ENCODE data around the gene UBE2U. TPM values are rescaled to one million over a fixed set of nuclear protein-coding genes. Genes with fewer than 3 reads are reported as not detected.

The UBE2U gene
- polyA plus RNA-seq, 1 donor from 2014 or later: not detected

DNA sequence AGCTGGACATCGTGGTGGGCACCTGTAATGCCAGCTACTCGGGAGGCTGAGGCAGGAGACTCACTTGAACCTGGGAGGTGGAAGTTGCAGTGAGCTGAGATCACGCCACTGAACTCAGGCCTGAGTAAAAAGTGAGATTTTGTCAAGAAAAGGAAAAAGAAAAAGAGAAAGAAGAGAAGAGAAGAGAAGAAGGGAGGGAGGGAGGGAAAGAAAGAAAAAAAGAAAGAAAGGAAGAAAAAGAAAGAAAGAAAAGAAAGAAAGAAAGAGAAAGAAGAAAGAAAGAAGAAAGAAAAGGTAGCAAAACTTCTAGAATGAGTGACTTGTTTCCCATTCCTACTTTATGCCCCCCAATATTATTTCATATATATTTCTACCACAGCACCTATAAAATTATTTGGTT, 98.8 kb downstream of the UBE2U start:
- no peaks in the 10 kb centered on the region for H3F3A ChIP-seq (ENCODE audit: insufficient read depth, low read length, poor library complexity, severe bottlenecking)
- H4K20me1 ChIP-seq (ENCODE audit: insufficient read depth): no peaks in the 10 kb centered on the region
- no peak overlapping the region for H3K4me2 ChIP-seq (ENCODE audit: low read length)
- H3K79me2 ChIP-seq (replicated peaks; ENCODE audit: insufficient read depth, low read length): no peaks in the 10 kb centered on the region
- no peak overlapping the region for H2AFZ ChIP-seq (ENCODE audit: low read depth, low read length)
- H3K36me3 ChIP-seq (ENCODE audit: insufficient read depth, low read length): no peaks in the 10 kb centered on the region
- no peak overlapping the region for H3K27ac ChIP-seq (ENCODE audit: low read length)
- H3K9ac ChIP-seq (ENCODE audit: low read length): no peak overlapping the region
- no peaks in the 10 kb centered on the region for H3K9me2 ChIP-seq (ENCODE audit: insufficient read depth, low read length)
- no peaks in the 10 kb centered on the region for H3K9me3 ChIP-seq (ENCODE audit: low read length)
- no peaks in the 10 kb centered on the region for H3K27me3 ChIP-seq (ENCODE audit: insufficient read depth, low read depth, low read length)
- no peak overlapping the region for H3K4me3 ChIP-seq (ENCODE audit: low read length)
- TF ChIP-seq, protein P1, sequence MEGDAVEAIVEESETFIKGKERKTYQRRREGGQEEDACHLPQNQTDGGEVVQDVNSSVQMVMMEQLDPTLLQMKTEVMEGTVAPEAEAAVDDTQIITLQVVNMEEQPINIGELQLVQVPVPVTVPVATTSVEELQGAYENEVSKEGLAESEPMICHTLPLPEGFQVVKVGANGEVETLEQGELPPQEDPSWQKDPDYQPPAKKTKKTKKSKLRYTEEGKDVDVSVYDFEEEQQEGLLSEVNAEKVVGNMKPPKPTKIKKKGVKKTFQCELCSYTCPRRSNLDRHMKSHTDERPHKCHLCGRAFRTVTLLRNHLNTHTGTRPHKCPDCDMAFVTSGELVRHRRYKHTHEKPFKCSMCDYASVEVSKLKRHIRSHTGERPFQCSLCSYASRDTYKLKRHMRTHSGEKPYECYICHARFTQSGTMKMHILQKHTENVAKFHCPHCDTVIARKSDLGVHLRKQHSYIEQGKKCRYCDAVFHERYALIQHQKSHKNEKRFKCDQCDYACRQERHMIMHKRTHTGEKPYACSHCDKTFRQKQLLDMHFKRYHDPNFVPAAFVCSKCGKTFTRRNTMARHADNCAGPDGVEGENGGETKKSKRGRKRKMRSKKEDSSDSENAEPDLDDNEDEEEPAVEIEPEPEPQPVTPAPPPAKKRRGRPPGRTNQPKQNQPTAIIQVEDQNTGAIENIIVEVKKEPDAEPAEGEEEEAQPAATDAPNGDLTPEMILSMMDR (IDR thresholded peaks at IDR 0.05; ENCODE audit: poor library complexity, severe bottlenecking): no peak
- TF ChIP-seq EZH2 (IDR thresholded peaks at IDR 0.05; ENCODE audit: borderline replicate concordance, insufficient read depth, low read length, poor library complexity, severe bottlenecking) (no peak), TAF1 (IDR thresholded peaks at IDR 0.05; ENCODE audit: low read depth) (no peak), SMC3 (conservative IDR thresholded peaks at IDR 0.05; ENCODE audit: poor library complexity) (no peak), POLR2AphosphoS5 (IDR thresholded peaks at IDR 0.05) (no peak), MXI1 (conservative IDR thresholded peaks at IDR 0.05; ENCODE audit: poor library complexity, severe bottlenecking) (no peak), RAD21 (conservative IDR thresholded peaks at IDR 0.05) (no peak), EP300 (conservative IDR thresholded peaks at IDR 0.05; ENCODE audit: poor library complexity, severe bottlenecking) (no peak)
- TF ChIP-seq, protein P2, sequence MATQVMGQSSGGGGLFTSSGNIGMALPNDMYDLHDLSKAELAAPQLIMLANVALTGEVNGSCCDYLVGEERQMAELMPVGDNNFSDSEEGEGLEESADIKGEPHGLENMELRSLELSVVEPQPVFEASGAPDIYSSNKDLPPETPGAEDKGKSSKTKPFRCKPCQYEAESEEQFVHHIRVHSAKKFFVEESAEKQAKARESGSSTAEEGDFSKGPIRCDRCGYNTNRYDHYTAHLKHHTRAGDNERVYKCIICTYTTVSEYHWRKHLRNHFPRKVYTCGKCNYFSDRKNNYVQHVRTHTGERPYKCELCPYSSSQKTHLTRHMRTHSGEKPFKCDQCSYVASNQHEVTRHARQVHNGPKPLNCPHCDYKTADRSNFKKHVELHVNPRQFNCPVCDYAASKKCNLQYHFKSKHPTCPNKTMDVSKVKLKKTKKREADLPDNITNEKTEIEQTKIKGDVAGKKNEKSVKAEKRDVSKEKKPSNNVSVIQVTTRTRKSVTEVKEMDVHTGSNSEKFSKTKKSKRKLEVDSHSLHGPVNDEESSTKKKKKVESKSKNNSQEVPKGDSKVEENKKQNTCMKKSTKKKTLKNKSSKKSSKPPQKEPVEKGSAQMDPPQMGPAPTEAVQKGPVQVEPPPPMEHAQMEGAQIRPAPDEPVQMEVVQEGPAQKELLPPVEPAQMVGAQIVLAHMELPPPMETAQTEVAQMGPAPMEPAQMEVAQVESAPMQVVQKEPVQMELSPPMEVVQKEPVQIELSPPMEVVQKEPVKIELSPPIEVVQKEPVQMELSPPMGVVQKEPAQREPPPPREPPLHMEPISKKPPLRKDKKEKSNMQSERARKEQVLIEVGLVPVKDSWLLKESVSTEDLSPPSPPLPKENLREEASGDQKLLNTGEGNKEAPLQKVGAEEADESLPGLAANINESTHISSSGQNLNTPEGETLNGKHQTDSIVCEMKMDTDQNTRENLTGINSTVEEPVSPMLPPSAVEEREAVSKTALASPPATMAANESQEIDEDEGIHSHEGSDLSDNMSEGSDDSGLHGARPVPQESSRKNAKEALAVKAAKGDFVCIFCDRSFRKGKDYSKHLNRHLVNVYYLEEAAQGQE (IDR thresholded peaks at IDR 0.05; ENCODE audit: borderline replicate concordance): no peak

DNA sequence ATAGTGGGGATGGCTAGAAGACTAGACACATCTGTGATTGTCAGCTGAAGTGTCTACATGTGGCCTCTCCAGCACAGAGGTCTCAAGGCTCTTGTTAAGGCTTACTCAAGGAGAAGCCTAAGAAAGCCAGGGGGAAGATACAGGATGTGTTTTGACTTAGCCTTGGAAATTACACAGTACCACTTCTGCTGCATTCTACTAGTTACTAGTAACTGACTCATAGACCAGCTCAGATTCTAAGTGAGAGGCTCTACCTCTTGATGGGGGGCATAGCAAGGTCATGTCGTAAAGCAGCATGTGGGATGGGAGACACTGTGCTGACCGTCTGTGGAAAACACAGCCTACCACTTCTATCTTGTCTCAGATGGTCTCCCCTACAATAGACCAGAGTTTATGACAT, 99.5 kb downstream of the UBE2U start:
- no peaks in the 10 kb centered on the region for H3K9me3 ChIP-seq (ENCODE audit: low read length)
- H4K20me1 ChIP-seq (ENCODE audit: insufficient read depth): no peaks in the 10 kb centered on the region
- H3K36me3 ChIP-seq (ENCODE audit: insufficient read depth, low read length): no peaks in the 10 kb centered on the region
- H3F3A ChIP-seq (ENCODE audit: insufficient read depth, low read length, poor library complexity, severe bottlenecking): no peaks in the 10 kb centered on the region
- no peak overlapping the region for H3K9ac ChIP-seq (ENCODE audit: low read length)
- no peak overlapping the region for H2AFZ ChIP-seq (ENCODE audit: low read depth, low read length)
- no peaks in the 10 kb centered on the region for H3K79me2 ChIP-seq (replicated peaks; ENCODE audit: insufficient read depth, low read length)
- no peaks in the 10 kb centered on the region for H3K27me3 ChIP-seq (ENCODE audit: insufficient read depth, low read depth, low read length)
- no peaks in the 10 kb centered on the region for H3K9me2 ChIP-seq (ENCODE audit: insufficient read depth, low read length)
- H3K4me2 ChIP-seq (ENCODE audit: low read length): no peak overlapping the region
- TF ChIP-seq EP300 (conservative IDR thresholded peaks at IDR 0.05; ENCODE audit: poor library complexity, severe bottlenecking): no peak
- H3K4me3 ChIP-seq (ENCODE audit: low read length): no peak overlapping the region
- no peak overlapping the region for H3K27ac ChIP-seq (ENCODE audit: low read length)

DNA sequence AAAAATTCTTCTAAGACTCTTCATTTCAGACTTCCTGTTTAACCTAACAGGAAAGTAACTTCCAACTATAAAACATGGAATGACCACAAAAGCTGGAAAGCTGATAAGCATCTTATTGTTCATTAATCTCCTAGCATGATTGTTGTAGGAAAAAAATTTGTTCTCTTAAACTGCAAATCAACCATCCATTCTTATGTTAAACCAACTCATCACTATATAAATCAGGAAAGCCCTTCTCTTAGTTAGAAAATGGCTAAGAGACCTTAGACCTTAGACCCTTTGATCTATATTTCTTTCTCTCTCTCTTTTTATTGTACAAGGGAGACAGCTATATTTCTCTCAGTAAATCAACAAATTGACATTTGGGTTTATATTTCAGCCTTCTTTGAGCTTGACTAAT, 101.4 kb downstream of the UBE2U start:
- H3F3A ChIP-seq (ENCODE audit: insufficient read depth, low read length, poor library complexity, severe bottlenecking): no peaks in the 10 kb centered on the region
- no peaks in the 10 kb centered on the region for H3K27me3 ChIP-seq (ENCODE audit: insufficient read depth, low read depth, low read length)
- H3K9ac ChIP-seq (ENCODE audit: low read length): no peak overlapping the region
- H3K36me3 ChIP-seq (ENCODE audit: insufficient read depth, low read length): no peaks in the 10 kb centered on the region
- no peak overlapping the region for H3K4me3 ChIP-seq (ENCODE audit: low read length)
- H2AFZ ChIP-seq (ENCODE audit: low read depth, low read length): no peak overlapping the region
- no peaks in the 10 kb centered on the region for H3K79me2 ChIP-seq (replicated peaks; ENCODE audit: insufficient read depth, low read length)
- TF ChIP-seq RAD21 (conservative IDR thresholded peaks at IDR 0.05): no peak
- TF ChIP-seq, protein P2 (IDR thresholded peaks at IDR 0.05; ENCODE audit: borderline replicate concordance): no peak
- TF ChIP-seq POLR2AphosphoS5 (IDR thresholded peaks at IDR 0.05): no peak
- no peak for TF ChIP-seq EZH2 (IDR thresholded peaks at IDR 0.05; ENCODE audit: borderline replicate concordance, insufficient read depth, low read length, poor library complexity, severe bottlenecking)
- no peak overlapping the region for H3K4me2 ChIP-seq (ENCODE audit: low read length)
- H3K27ac ChIP-seq (ENCODE audit: low read length): no peak overlapping the region
- H3K9me2 ChIP-seq (ENCODE audit: insufficient read depth, low read length): no peaks in the 10 kb centered on the region
- H4K20me1 ChIP-seq (ENCODE audit: insufficient read depth): no peaks in the 10 kb centered on the region
- no peaks in the 10 kb centered on the region for H3K9me3 ChIP-seq (ENCODE audit: low read length)
